HG03064 (cell line): ENCODE data around the gene PER1.

Source experiments
- ATAC-seq: cut with Tn5 transposase; IDR thresholded peaks from one replicate; pipeline ENCODE4 v1.9.1; 2021; ENCODE audit warnings: low read depth; ENCODE audit not compliant: unreplicated experiment

PER1 gene

DNA sequence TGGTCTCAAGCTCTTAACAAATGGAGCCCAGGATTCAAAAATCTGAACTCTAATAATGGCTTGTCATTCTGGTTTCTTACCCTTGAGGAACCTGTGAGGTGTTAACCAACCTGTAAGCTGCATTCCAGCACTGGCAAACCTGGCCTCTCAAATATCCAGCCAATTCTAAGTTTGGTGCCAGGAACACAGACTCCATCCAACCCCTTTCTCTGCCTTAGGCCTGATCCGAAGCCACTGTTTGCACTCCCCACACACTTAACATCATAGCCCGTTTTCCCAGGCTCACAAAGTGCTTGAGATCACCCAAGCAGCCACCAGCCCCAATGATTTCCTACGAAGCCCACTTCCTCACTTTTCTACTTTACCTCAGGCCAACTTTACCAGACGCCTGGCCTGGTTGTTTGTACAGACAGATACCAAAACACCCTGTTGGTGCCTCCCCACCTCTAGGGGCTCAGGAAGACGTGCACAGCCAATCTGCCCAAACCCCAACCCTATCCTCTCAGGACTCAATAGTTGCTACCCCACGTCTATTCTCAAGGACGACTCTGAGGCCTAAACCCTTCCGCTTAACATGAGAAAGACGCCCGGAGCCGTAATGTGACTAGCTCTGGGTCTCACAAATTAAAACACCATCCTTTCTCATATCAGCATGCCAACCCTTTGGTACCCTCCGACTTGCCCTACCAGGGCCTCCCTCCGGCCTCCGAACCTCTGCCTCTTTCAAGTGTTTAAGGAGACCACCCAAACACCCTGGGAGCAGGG is 3.2 kb upstream of the PER1 start:
- ATAC-seq, result no peak

GRCh38 chr17:8154608-8155155 is 2.5 kb upstream of the PER1 start:
- ATAC-seq, result no peak

GRCh38 chr17:8153957-8154607 is 1.9 kb upstream of the PER1 start:
- ATAC-seq, result no peak

DNA sequence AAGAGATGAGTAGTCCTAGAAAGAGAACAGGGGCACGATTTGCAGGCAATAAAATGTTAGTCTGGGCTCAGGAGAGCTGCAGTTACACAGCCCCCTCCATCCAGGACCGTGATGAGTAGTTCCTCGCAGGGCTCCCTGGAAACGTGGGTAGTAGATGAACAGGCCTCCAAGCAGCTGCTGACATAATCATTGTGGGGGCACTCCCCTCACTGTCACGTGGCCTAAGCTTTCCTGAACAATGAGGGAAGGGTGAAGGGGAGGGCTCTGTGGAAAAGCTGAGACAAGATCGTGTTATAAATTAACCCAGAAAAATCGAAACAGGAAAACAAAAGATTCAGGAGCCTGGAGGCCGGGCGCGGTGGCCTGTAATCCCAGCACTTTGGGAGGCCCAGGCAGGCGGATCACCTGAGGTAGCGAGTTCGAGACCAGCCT is 1.3 kb upstream of the PER1 start:
- ATAC-seq, result no peak

- no peak for ATAC-seq
Measured at GRCh38 chr17:8153031-8153451, 837 bp upstream of the PER1 start.

- ATAC-seq, result no peak
Measured at GRCh38 chr17:8151641-8152111, 528 bp downstream of the PER1 start.

DNA sequence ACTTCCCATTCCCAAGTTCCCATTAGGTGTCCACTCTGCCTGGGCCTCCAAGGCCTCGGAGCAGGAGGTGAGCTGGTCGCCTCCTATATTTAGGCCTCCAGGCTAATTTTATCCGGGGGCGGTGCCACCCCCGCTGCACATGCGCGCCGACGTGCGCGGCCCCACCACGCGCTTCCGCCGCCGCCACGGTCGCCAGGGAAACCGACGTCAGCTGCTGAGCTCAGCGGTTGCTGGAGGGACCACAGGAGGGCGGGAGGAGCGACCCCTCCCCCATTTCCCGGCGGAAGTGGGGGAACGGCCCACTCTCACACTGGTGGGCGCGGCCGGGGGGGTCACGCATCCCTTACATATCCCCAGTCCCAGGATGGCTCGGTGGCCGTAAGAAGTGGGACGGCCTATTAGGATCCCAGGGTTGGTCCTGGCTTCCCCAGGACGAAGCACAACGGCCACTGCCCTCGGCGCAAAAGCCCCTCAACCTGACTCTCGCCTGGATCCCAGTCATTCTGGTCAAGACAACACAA is 1.0 kb downstream of the PER1 start:
- no peak for ATAC-seq

- no peak for ATAC-seq
Measured at GRCh38 chr17:8150194-8151119, 1.7 kb downstream of the PER1 start.

GRCh38 chr17:8149419-8150193 is 2.6 kb downstream of the PER1 start:
- ATAC-seq, result no peak

- ATAC-seq, result no peak
Measured at GRCh38 chr17:8148560-8148959, 3.6 kb downstream of the PER1 start.

- ATAC-seq, result no peak
Measured at GRCh38 chr17:8147805-8148404, 4.3 kb downstream of the PER1 start.

GRCh38 chr17:8147141-8147804 is 4.9 kb downstream of the PER1 start:
- ATAC-seq, result no peak

DNA sequence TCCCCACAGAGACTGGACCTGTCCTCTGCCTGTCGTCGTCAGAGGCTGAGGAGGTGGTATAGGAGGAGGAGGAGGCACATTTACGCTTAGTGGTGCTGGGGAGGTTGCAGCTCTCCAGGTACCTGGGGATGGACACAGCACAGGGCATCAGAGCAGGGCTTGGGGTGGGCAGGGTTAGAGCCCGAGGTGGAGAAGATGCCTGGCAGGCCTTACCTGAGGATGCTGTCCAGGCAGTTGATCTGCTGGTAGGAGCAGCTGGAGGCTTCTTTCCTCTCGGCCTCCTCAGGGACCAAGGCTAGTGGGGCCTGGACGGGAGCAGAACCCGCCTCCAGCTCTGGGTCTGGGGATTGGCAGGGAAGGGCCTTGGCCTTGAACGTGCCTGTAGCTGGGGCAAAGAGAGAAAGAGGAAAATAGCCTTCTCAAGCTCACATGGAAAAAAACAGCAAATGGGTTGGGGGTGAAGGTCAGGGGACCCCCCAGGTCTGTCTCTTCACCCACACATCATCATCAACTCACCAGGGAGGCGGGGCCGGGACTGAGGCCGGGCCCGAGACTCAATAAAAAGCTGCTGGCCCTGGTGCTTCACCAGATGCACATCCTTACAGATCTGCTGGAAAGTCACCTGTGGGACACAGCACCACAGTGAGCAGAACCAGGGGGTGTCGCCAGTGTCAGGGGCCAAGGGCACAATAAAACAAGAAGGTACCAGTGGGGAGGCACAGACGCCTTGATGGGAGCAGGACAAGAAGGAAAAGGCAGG is 5.6 kb downstream of the PER1 start:
- ATAC-seq, result no peak

DNA sequence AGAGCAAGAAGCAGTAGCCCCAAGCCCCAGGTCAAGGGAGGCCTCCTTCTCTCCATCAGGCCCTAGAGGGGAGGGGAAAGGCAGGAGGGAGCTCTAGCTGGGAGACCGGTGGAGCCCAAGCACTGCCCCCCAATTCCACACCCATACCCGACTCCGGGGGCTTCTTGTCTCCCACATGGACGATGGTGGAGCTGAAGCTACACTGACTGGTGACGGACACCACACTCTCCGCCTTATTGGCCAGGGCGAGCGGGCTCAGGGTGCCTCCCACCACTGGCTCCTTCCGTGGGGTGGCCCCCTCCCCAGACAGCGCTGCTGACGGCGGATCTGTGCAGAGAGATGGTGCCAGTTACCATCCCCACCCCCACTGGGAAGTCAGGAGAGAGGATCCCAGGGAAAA is 6.4 kb downstream of the PER1 start:
- ATAC-seq, result no peak

DNA sequence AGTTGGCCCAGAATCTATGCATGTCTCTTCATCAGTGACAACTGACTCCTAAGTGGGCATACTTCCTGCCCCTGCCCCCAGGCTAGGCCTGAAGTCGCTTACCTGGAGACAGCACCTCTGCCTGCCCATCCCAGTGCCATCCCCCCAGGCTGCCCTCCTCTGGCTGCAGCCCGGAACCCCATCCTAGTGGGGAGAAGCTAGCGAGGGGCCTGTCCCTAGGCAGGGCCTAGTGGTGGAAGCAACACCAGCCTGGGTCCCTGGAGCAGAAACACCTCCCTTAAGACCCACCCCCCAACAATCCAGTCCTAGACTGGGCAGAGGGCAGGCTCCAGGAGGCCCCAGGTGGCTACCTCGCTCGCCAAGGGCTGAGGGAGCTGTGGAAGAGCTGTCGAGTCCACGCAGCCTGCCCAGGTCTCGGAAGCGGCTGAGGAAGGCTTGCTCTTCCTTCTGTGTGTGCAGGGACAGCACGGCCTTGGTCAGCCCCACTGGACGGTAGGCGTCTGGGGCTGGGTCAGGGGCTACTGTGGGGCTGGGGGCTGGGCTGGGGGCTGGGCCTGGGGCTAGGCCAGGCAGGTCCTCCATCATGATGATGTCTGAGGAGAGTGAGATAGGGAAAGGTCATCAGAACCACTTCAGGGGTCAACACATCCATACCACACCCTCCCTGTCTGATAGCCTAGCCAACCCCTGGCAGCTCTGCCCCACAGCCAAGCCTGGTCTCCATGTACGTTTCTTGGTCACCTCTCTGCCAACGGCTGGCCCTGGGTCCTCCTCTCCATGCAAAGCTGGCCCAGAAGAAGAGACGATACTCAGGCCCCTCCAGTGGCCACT is 7.6 kb downstream of the PER1 start:
- no peak for ATAC-seq

GRCh38 chr17:8143581-8144400 is 8.4 kb downstream of the PER1 start:
- ATAC-seq, result no peak
